ENCODE results near the gene DICER1.

DICER1 gene

DNA sequence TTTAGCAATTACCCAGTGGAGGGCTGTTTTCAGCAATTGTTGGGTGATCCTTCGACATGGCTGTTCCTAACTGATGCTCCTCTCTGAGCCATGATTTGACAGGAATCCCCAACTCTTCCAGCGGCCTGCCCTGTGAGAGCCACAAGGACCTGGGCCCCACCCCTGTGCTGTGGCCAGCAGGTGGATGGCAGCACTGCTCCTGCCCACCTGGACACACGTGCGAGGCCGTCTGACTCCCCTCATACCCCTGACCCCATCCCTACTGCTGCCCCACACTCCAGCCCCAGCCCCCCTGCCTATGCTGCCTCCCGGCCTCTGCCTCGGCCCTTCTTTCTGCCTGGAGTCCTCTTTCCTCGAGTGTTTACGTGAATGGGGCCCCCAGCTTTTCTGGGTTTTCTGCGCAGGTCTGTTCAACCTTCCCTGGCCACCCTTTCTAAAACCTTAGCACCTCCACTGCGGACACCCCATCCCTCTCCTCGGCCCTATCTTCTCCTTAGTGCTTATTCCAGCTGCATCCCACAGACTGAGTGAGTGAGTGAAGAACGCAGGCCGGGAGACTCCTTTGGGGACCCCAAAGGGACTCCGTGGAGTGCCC, 111.4 kb downstream of the DICER1 start:
- no peak overlapping the region for H3K18ac ChIP-seq (ENCODE audit: low read length)
- no peak overlapping the region for H3K4me2 ChIP-seq (ENCODE audit: low read length)
- WGBS (ENCODE audit: extremely low coverage, insufficient coverage, low lambda C conversion rate) = no CpG with 5 or more reads among the region's 15 CpGs
- no peak overlapping the region for H4K8ac ChIP-seq (ENCODE audit: low read depth, low read length)
- H3K4ac ChIP-seq (ENCODE audit: low read depth, low read length) = no peak overlapping the region
- H2AK5ac ChIP-seq (ENCODE audit: low read length) = no peak overlapping the region
- H3K27me3 ChIP-seq (ENCODE audit: insufficient read depth, low read length, poor library complexity) = no peaks in the 10 kb centered on the region
- no peaks in the 10 kb centered on the region for H3K36me3 ChIP-seq (ENCODE audit: control insufficient read depth, insufficient read depth, low read length)
- no peaks in the 10 kb centered on the region for H3K79me2 ChIP-seq (ENCODE audit: control insufficient read depth, insufficient read depth, low read length)
- no peak overlapping the region for H2BK15ac ChIP-seq (replicated peaks; ENCODE audit: low read depth)
- no peak overlapping the region for H2BK120ac ChIP-seq (ENCODE audit: low read depth, low read length)
- no peak overlapping the region for H3K27ac ChIP-seq (ENCODE audit: low read depth, low read length)
- H3K56ac ChIP-seq (ENCODE audit: low read length) = no peak overlapping the region
- no peak overlapping the region for H4K5ac ChIP-seq (ENCODE audit: low read length)
- no peak overlapping the region for H2BK5ac ChIP-seq (ENCODE audit: low read length)
- H3K79me1 ChIP-seq (ENCODE audit: low read length) = no peaks in the 10 kb centered on the region
- H3K9ac ChIP-seq (ENCODE audit: low read length) = no peak overlapping the region
- DNase-seq = no peak
- no peak overlapping the region for H3K23ac ChIP-seq (ENCODE audit: low read length)
- no peaks in the 10 kb centered on the region for H3K4me1 ChIP-seq (ENCODE audit: control insufficient read depth, low read depth, low read length)
- no peak overlapping the region for H3K4me3 ChIP-seq (ENCODE audit: low read length)

DNA sequence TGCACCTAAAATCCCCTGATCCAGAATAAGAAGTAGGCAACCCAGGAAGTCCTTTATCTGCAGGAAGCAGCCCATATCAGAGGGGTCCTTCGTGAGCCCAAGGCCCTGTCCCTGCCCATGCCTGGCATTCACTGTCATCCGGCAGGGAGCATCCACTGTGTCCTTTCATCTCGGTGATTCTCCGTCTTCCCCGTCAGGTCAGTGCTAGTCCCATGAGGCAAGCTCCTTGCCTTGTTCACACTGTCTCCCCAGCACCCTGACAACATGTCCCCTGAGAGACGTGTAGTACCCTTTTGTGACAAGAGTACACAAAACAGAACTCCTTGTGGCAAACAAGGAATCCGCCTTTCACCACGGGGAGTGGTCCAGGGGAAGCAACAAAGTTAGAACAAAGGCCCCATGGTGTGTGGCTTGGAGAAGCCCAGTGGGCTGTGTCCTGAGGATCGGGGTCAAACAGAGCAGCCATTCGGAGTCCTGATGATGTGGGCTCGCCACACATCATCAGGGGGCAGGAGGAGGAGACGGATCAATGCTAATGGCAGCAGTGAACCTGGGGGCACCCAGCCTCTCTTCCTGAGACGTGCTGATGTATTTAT, 112.1 kb downstream of the DICER1 start:
- H3K36me3 ChIP-seq (ENCODE audit: control insufficient read depth, insufficient read depth, low read length) = no peaks in the 10 kb centered on the region
- H2BK15ac ChIP-seq (replicated peaks; ENCODE audit: low read depth) = no peak overlapping the region
- H3K4me3 ChIP-seq (ENCODE audit: low read length) = no peak overlapping the region
- no peak overlapping the region for H3K18ac ChIP-seq (ENCODE audit: low read length)
- WGBS (ENCODE audit: extremely low coverage, insufficient coverage, low lambda C conversion rate) = no CpG with 5 or more reads among the region's 13 CpGs
- no peak overlapping the region for H3K4me2 ChIP-seq (ENCODE audit: low read length)
- no peak overlapping the region for H3K56ac ChIP-seq (ENCODE audit: low read length)
- no peak overlapping the region for H3K23ac ChIP-seq (ENCODE audit: low read length)
- no peak overlapping the region for H2BK5ac ChIP-seq (ENCODE audit: low read length)
- no peaks in the 10 kb centered on the region for H3K79me2 ChIP-seq (ENCODE audit: control insufficient read depth, insufficient read depth, low read length)
- H3K4ac ChIP-seq (ENCODE audit: low read depth, low read length) = no peak overlapping the region
- H4K5ac ChIP-seq (ENCODE audit: low read length) = no peak overlapping the region
- no peak overlapping the region for H2AK5ac ChIP-seq (ENCODE audit: low read length)
- H3K27ac ChIP-seq (ENCODE audit: low read depth, low read length) = no peak overlapping the region
- no peak overlapping the region for H3K9ac ChIP-seq (ENCODE audit: low read length)
- no peak overlapping the region for H2BK120ac ChIP-seq (ENCODE audit: low read depth, low read length)
- no peaks in the 10 kb centered on the region for H3K4me1 ChIP-seq (ENCODE audit: control insufficient read depth, low read depth, low read length)
- no peaks in the 10 kb centered on the region for H3K79me1 ChIP-seq (ENCODE audit: low read length)
- H3K27me3 ChIP-seq (ENCODE audit: insufficient read depth, low read length, poor library complexity) = no peaks in the 10 kb centered on the region
- no peak for DNase-seq
- H4K8ac ChIP-seq (ENCODE audit: low read depth, low read length) = no peak overlapping the region

- H3K23ac ChIP-seq (ENCODE audit: low read length) = no peak overlapping the region
- no peak overlapping the region for H3K27ac ChIP-seq (ENCODE audit: low read depth, low read length)
- H3K56ac ChIP-seq (ENCODE audit: low read length) = no peak overlapping the region
- H3K79me1 ChIP-seq (ENCODE audit: low read length) = no peaks in the 10 kb centered on the region
- no peak overlapping the region for H3K18ac ChIP-seq (ENCODE audit: low read length)
- H2BK5ac ChIP-seq (ENCODE audit: low read length) = no peak overlapping the region
- no peaks in the 10 kb centered on the region for H3K36me3 ChIP-seq (ENCODE audit: control insufficient read depth, insufficient read depth, low read length)
- no CpG with 5 or more reads among the region's 17 CpGs for WGBS (ENCODE audit: extremely low coverage, insufficient coverage, low lambda C conversion rate)
- H3K9ac ChIP-seq (ENCODE audit: low read length) = no peak overlapping the region
- no peak overlapping the region for H3K4ac ChIP-seq (ENCODE audit: low read depth, low read length)
- no peak overlapping the region for H3K4me3 ChIP-seq (ENCODE audit: low read length)
- H4K5ac ChIP-seq (ENCODE audit: low read length) = no peak overlapping the region
- no peak overlapping the region for H3K4me2 ChIP-seq (ENCODE audit: low read length)
- no peak overlapping the region for H4K8ac ChIP-seq (ENCODE audit: low read depth, low read length)
- DNase-seq = no peak
- no peak overlapping the region for H2AK5ac ChIP-seq (ENCODE audit: low read length)
- H3K79me2 ChIP-seq (ENCODE audit: control insufficient read depth, insufficient read depth, low read length) = no peaks in the 10 kb centered on the region
- H2BK120ac ChIP-seq (ENCODE audit: low read depth, low read length) = no peak overlapping the region
- H2BK15ac ChIP-seq (replicated peaks; ENCODE audit: low read depth) = no peak overlapping the region
- H3K4me1 ChIP-seq (ENCODE audit: control insufficient read depth, low read depth, low read length) = no peaks in the 10 kb centered on the region
- no peaks in the 10 kb centered on the region for H3K27me3 ChIP-seq (ENCODE audit: insufficient read depth, low read length, poor library complexity)
These were observed 112.7 kb downstream of the DICER1 start for GRCh38 chr14:95044463-95045105.

DNA sequence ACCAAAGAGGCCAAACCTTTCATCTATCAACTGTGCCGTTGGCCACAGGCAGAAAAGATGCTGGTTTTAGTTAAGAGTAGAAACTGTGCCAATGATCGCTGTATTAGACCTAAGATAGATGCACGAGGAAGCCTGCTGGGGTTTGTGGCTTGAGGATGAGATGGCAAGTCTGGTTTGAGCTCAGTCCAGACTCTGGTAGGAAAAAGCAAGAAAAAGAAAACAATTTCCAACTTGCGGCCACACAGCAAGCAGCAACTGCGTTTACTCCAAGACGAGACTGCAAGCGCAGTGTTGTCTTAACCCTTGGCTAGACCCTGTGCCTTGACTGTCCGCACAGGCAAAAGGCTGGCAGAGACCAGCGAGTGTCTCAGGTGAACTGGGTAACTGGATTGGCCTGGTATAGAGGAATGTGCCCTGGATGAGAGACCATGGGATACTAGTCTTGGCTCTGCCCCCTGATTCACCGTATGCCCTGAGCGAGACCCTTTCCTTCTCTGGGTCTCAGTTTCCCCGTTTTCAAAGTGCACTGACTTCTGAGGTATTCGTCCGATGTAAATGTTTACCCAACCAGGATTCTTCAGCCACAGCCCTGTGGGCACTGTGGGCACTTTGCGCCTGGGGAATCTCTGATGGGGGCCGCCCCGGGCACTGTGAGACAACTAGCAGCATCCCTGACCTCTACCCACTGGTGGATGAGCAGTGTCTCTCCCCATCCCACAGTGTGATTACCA, 113.4 kb downstream of the DICER1 start:
- Histone ChIP-seq H2BK5ac (ENCODE audit: low read length) (no peak overlapping the region), H3K79me1 (ENCODE audit: low read length) (no peaks in the 10 kb centered on the region), H3K56ac (ENCODE audit: low read length) (no peak overlapping the region), H2BK120ac (ENCODE audit: low read depth, low read length) (no peak overlapping the region), H3K79me2 (ENCODE audit: control insufficient read depth, insufficient read depth, low read length) (no peaks in the 10 kb centered on the region), H3K27ac (ENCODE audit: low read depth, low read length) (no peak overlapping the region), H4K8ac (ENCODE audit: low read depth, low read length) (no peak overlapping the region), H3K4me2 (ENCODE audit: low read length) (no peak overlapping the region), H2AK5ac (ENCODE audit: low read length) (no peak overlapping the region), H2BK15ac (replicated peaks; ENCODE audit: low read depth) (no peak overlapping the region), H3K4me1 (ENCODE audit: control insufficient read depth, low read depth, low read length) (no peaks in the 10 kb centered on the region), H3K4me3 (ENCODE audit: low read length) (no peak overlapping the region), H3K4ac (ENCODE audit: low read depth, low read length) (no peak overlapping the region), H3K23ac (ENCODE audit: low read length) (no peak overlapping the region), H3K9ac (ENCODE audit: low read length) (no peak overlapping the region), H4K5ac (ENCODE audit: low read length) (no peak overlapping the region), H3K27me3 (ENCODE audit: insufficient read depth, low read length, poor library complexity) (no peaks in the 10 kb centered on the region), H3K18ac (ENCODE audit: low read length) (no peak overlapping the region), H3K36me3 (ENCODE audit: control insufficient read depth, insufficient read depth, low read length) (no peaks in the 10 kb centered on the region)
- DNase-seq = no peak
- no CpG with 5 or more reads among the region's 17 CpGs for WGBS (ENCODE audit: extremely low coverage, insufficient coverage, low lambda C conversion rate)

- no peak for DNase-seq
- no peak overlapping the region for H3K9ac ChIP-seq (ENCODE audit: low read length)
- H3K4me2 ChIP-seq (ENCODE audit: low read length) = no peak overlapping the region
- H3K36me3 ChIP-seq (ENCODE audit: control insufficient read depth, insufficient read depth, low read length) = no peaks in the 10 kb centered on the region
- H4K8ac ChIP-seq (ENCODE audit: low read depth, low read length) = no peak overlapping the region
- no peaks in the 10 kb centered on the region for H3K79me1 ChIP-seq (ENCODE audit: low read length)
- H2BK120ac ChIP-seq (ENCODE audit: low read depth, low read length) = no peak overlapping the region
- no peak overlapping the region for H2BK15ac ChIP-seq (replicated peaks; ENCODE audit: low read depth)
- no peak overlapping the region for H3K4me3 ChIP-seq (ENCODE audit: low read length)
- H2AK5ac ChIP-seq (ENCODE audit: low read length) = no peak overlapping the region
- H3K4ac ChIP-seq (ENCODE audit: low read depth, low read length) = no peak overlapping the region
- H3K23ac ChIP-seq (ENCODE audit: low read length) = no peak overlapping the region
- H3K27ac ChIP-seq (ENCODE audit: low read depth, low read length) = no peak overlapping the region
- H3K18ac ChIP-seq (ENCODE audit: low read length) = no peak overlapping the region
- H2BK5ac ChIP-seq (ENCODE audit: low read length) = no peak overlapping the region
- no peak overlapping the region for H4K5ac ChIP-seq (ENCODE audit: low read length)
- H3K79me2 ChIP-seq (ENCODE audit: control insufficient read depth, insufficient read depth, low read length) = no peaks in the 10 kb centered on the region
- no peak overlapping the region for H3K56ac ChIP-seq (ENCODE audit: low read length)
- no peaks in the 10 kb centered on the region for H3K27me3 ChIP-seq (ENCODE audit: insufficient read depth, low read length, poor library complexity)
- H3K4me1 ChIP-seq (ENCODE audit: control insufficient read depth, low read depth, low read length) = no peaks in the 10 kb centered on the region
- WGBS (ENCODE audit: extremely low coverage, insufficient coverage, low lambda C conversion rate) = no CpG with 5 or more reads among the region's 6 CpGs
These were observed 114.0 kb downstream of the DICER1 start for GRCh38 chr14:95043314-95043713.
